EL (cell line): ENCODE data around the gene GABBR2.
A peak's percentile ranks its signal among the peaks of the same experiment; 100 is the strongest.
"Not testable (repeated sequence)": the region's sequence is repeated elsewhere in the genome, so short reads cannot be mapped to it uniquely, and the experiment has no call there.

Experiments used
- DNase-seq: peaks from one replicate; pipeline ENCODE4 v3.0.0-alpha.2; 2016

GABBR2 gene

GRCh38 chr9:98311541-98311940 is 397.2 kb downstream of the GABBR2 start:
- DNase-seq: no peak

GRCh38 chr9:98310752-98311392 is 397.9 kb downstream of the GABBR2 start:
- DNase-seq: no peak

GRCh38 chr9:98306384-98307145 is 402.2 kb downstream of the GABBR2 start:
- peak; percentile 19 for DNase-seq

GRCh38 chr9:98304381-98304780 is 404.4 kb downstream of the GABBR2 start:
- no peak for DNase-seq

- no peak for DNase-seq
Observed at GRCh38 chr9:98303633-98304125, 405.1 kb downstream of the GABBR2 start.

- DNase-seq: no peak
Observed at GRCh38 chr9:98302938-98303632, 405.6 kb downstream of the GABBR2 start.

- DNase-seq: no peak
Observed at GRCh38 chr9:98302150-98302549, 406.6 kb downstream of the GABBR2 start.

- no peak for DNase-seq
Observed at GRCh38 chr9:98300611-98301010, 408.1 kb downstream of the GABBR2 start.

GRCh38 chr9:98298476-98298875 is 410.3 kb downstream of the GABBR2 start:
- DNase-seq: no peak

GRCh38 chr9:98295824-98296223 is 412.9 kb downstream of the GABBR2 start:
- DNase-seq: no peak

GRCh38 chr9:98291820-98292219 is 416.9 kb downstream of the GABBR2 start:
- no peak for DNase-seq

- no peak for DNase-seq
Observed at GRCh38 chr9:98290411-98290810, 418.3 kb downstream of the GABBR2 start.

- no peak for DNase-seq
Observed at GRCh38 chr9:98289614-98290201, 419.0 kb downstream of the GABBR2 start.

GRCh38 chr9:98288881-98289280 is 419.9 kb downstream of the GABBR2 start:
- no peak for DNase-seq

GRCh38 chr9:98287384-98287783 is 421.4 kb downstream of the GABBR2 start:
- peak; percentile 25 for DNase-seq

- DNase-seq: no peak
Observed at GRCh38 chr9:98285446-98285845, 423.3 kb downstream of the GABBR2 start.

GRCh38 chr9:98284754-98285153 is 424.0 kb downstream of the GABBR2 start:
- DNase-seq: no peak

- not testable (repeated sequence) for DNase-seq
Observed at GRCh38 chr9:98283143-98283542, 425.6 kb downstream of the GABBR2 start.

- no peak for DNase-seq
Observed at GRCh38 chr9:98281281-98281680, 427.5 kb downstream of the GABBR2 start.

- DNase-seq: no peak
Observed at GRCh38 chr9:98280574-98280973, 428.2 kb downstream of the GABBR2 start.

GRCh38 chr9:98280162-98280561 is 428.6 kb downstream of the GABBR2 start:
- no peak for DNase-seq

GRCh38 chr9:98276907-98277469 is 431.7 kb downstream of the GABBR2 start:
- DNase-seq: no peak

- no peak for DNase-seq
Observed at GRCh38 chr9:98275159-98275558, 433.6 kb downstream of the GABBR2 start.
